HepG2 (cell line): ENCODE results near the gene MAP2K7. TPM values are rescaled to one million over a fixed set of nuclear protein-coding genes. Genes with fewer than 3 reads are reported as not detected.

Source experiments
- ATAC-seq: fragments of 200-7000 bp; cut with Tn5 transposase; 3 replicates; pipeline ENCODE4 v1.9.1; 2020; ENCODE audit warnings: mild to moderate bottlenecking, moderate library complexity
- BruUV-seq: library from RNA; stranded (reverse); fragments of 400-500 nt; replicated peaks from 2 replicates; lab custom pipeline; 2021; lab: Mats Ljungman, UMichigan
- CTCF ChIA-PET: fragments of 300-600 bp; formaldehyde crosslinking; extraction: SDS; loops from one replicate; lab custom pipeline; 2021; ENCODE audit warnings: low total read pairs, inconsistent platforms, low intra/inter-chr PET ratio; lab: Yijun Ruan, JAX
- POLR2A ChIA-PET: fragments of 350-600 bp; sonication (Branson Sonifier 250); formaldehyde crosslinking; loops from one replicate; lab custom pipeline; 2020; ENCODE audit warnings: antibody characterized with exemption, inconsistent platforms; lab: Yijun Ruan, JAX
- DNase-seq: peaks from one replicate; pipeline ENCODE4 v3.0.0-alpha.2; 2015; ENCODE audit warnings: low spot score
- FAIRE-seq: peaks from 3 replicates; lab custom pipeline; 2011; peaks lifted over from hg19 to GRCh38; lab: Jason Lieb, UNC
- H2AFZ ChIP-seq: one replicate; pipeline ENCODE4 v1.6.1; 2011; ENCODE audit warnings: low read length, inconsistent platforms
- H3K27ac ChIP-seq: fragments of 300-600 bp; 3 replicates; pipeline ENCODE4 v1.8.0; 2011; ENCODE audit warnings: mixed run types, mild to moderate bottlenecking, mixed read lengths, low read length, inconsistent platforms; ENCODE audit not compliant: insufficient read depth; ENCODE audit errors: extremely low read length
- H3K27me3 ChIP-seq, 2 experiments: fragments of 200-600 bp in 1 of 2; 2 replicates in 1 of 2; 3 replicates in 1 of 2; pipeline versions ENCODE4 v1.6.0 to v1.8.0; 2011; ENCODE audit warnings: low read length in 2 of 2, mild to moderate bottlenecking in 2 of 2, moderate library complexity in 2 of 2, inconsistent platforms in 1 of 2; ENCODE audit not compliant: insufficient read depth in 2 of 2, control insufficient read depth in 1 of 2
- H3K36me3 ChIP-seq, 2 experiments: fragments of 200-600 bp in 1 of 2; replicated peaks in 1 of 2; 2 replicates in 1 of 2; 3 replicates in 1 of 2; pipeline versions ENCODE4 v1.5.1 to v1.8.0; 2011; ENCODE audit warnings: low read length in 2 of 2, inconsistent platforms in 1 of 2; ENCODE audit not compliant: insufficient read depth in 2 of 2, control insufficient read depth in 1 of 2
- H3K4me1 ChIP-seq: 2 replicates; pipeline ENCODE4 v1.5.1; 2012; ENCODE audit warnings: low read length, inconsistent platforms; ENCODE audit not compliant: insufficient read depth
- H3K4me2 ChIP-seq: 2 replicates; pipeline ENCODE4 v1.6.0; 2011; ENCODE audit warnings: low read depth, low read length, inconsistent platforms
- H3K4me3 ChIP-seq, 3 experiments: fragments of 200-600 bp in 1 of 3; sonication (generic), shearing (Covaris generic) in 1 of 3; replicated peaks in 1 of 3; 2 replicates each; pipeline ENCODE4 v1.5.1; 2011 to 2016; ENCODE audit warnings: low read length in 3 of 3, inconsistent platforms in 2 of 3, low read depth in 2 of 3, mild to moderate bottlenecking in 2 of 3, control low read depth in 1 of 3, mixed read lengths in 1 of 3; ENCODE audit not compliant: insufficient read depth in 1 of 3
- H3K79me2 ChIP-seq: one replicate; pipeline ENCODE4 v1.6.1; 2011; ENCODE audit warnings: low read length, inconsistent platforms; ENCODE audit not compliant: insufficient read depth
- H3K9ac ChIP-seq: 2 replicates; pipeline ENCODE4 v1.6.0; 2011; ENCODE audit warnings: mild to moderate bottlenecking, low read depth, low read length, inconsistent platforms; ENCODE audit not compliant: insufficient read depth
- H3K9me3 ChIP-seq: 2 replicates; pipeline ENCODE4 v1.5.1; 2012; ENCODE audit warnings: mild to moderate bottlenecking, low read length
- H4K20me1 ChIP-seq: 2 replicates; pipeline ENCODE4 v1.6.0; 2011; ENCODE audit warnings: inconsistent platforms, mild to moderate bottlenecking, low read length, moderate library complexity; ENCODE audit not compliant: insufficient read depth
- AGO2 ChIP-seq: fragments of 200-400 bp; formaldehyde crosslinking; optimal IDR thresholded peaks from 2 replicates; pipeline ENCODE3; 2017; ENCODE audit warnings: mild to moderate bottlenecking, low read depth, low read length, moderate library complexity
- CAMTA2 ChIP-seq: sonication (generic); formaldehyde crosslinking; IDR thresholded peaks from 2 replicates; pipeline ENCODE4 v1.4.0; 2020; ENCODE audit warnings: mild to moderate bottlenecking, missing genetic modification reagents, borderline replicate concordance
- CCAR2 ChIP-seq: fragments of 200-400 bp; formaldehyde crosslinking; optimal IDR thresholded peaks from 2 replicates; pipeline ENCODE3; 2018; ENCODE audit warnings: low read depth, mild to moderate bottlenecking, low read length, moderate library complexity
- HNRNPUL1 ChIP-seq: fragments of 200-400 bp; formaldehyde crosslinking; IDR thresholded peaks from 2 replicates; pipeline ENCODE4 v1.6.1; 2017; ENCODE audit warnings: low read depth, mild to moderate bottlenecking, low read length, moderate library complexity
- MAFK ChIP-seq, 2 experiments: IDR thresholded peaks in 1 of 2; conservative IDR thresholded peaks in 1 of 2; 2 replicates each; pipeline ENCODE4 v1.6.1; 2011; ENCODE audit warnings: improper control_type of control experiment in 2 of 2, low read length in 2 of 2
- MEIS2 ChIP-seq: sonication (generic); formaldehyde crosslinking; IDR thresholded peaks from 2 replicates; pipeline ENCODE4 v1.9.0; 2021; ENCODE audit warnings: mild to moderate bottlenecking, missing genetic modification reagents
- RBFOX2 ChIP-seq: fragments of 200-400 bp; formaldehyde crosslinking; IDR thresholded peaks from 2 replicates; pipeline ENCODE4 v1.6.1; 2017; ENCODE audit warnings: low read depth, mild to moderate bottlenecking, low read length
- SMAD1 ChIP-seq: sonication (generic); formaldehyde crosslinking; IDR thresholded peaks from 2 replicates; pipeline ENCODE4 v1.4.0; 2020; ENCODE audit warnings: missing genetic modification reagents, low read depth, mild to moderate bottlenecking, borderline replicate concordance
- SMAD9 ChIP-seq: sonication (generic); formaldehyde crosslinking; IDR thresholded peaks from 2 replicates; pipeline ENCODE4 v1.5.1; 2020; ENCODE audit warnings: mild to moderate bottlenecking, missing genetic modification reagents
- SMARCE1 ChIP-seq: fragments of 450-650 bp; IDR thresholded peaks from 2 replicates; pipeline ENCODE4 v1.6.1; 2017; ENCODE audit warnings: borderline replicate concordance
- SP2 ChIP-seq: sonication (generic); formaldehyde crosslinking; IDR thresholded peaks from 2 replicates; pipeline ENCODE4 v1.5.1; 2020; ENCODE audit warnings: mild to moderate bottlenecking, missing genetic modification reagents
- STAG1 ChIP-seq: sonication (generic); formaldehyde crosslinking; IDR thresholded peaks from 2 replicates; pipeline ENCODE4 v1.4.0; 2020; ENCODE audit warnings: missing genetic modification reagents
- U2AF1 ChIP-seq: fragments of 200-400 bp; formaldehyde crosslinking; optimal IDR thresholded peaks from 2 replicates; pipeline ENCODE3; 2017; ENCODE audit warnings: mild to moderate bottlenecking, low read depth, low read length
- ZNF335 ChIP-seq: sonication (generic); formaldehyde crosslinking; IDR thresholded peaks from 2 replicates; pipeline ENCODE4 v1.4.0; 2020; ENCODE audit warnings: missing genetic modification reagents
- ZNF605 ChIP-seq: sonication (generic); formaldehyde crosslinking; IDR thresholded peaks from 2 replicates; pipeline ENCODE4 v1.8.0; 2022; ENCODE audit warnings: mild to moderate bottlenecking, missing genetic modification reagents
- ZNF800 ChIP-seq: sonication (generic); formaldehyde crosslinking; IDR thresholded peaks from 2 replicates; pipeline ENCODE4 v1.4.0; 2020; ENCODE audit warnings: missing genetic modification reagents
- WGBS: methylation state at CpG from one replicate; pipeline ENCODE4 v1.1.6; 2017; ENCODE audit warnings: low lambda C conversion rate; 5-methylcytosine and 5-hydroxymethylcytosine counted together
- in situ Hi-C: cut with HindIII; loops from 2 replicates; pipeline ENCODE4 v1.10.0; 2017; ENCODE audit warnings: low pct_unique_long_range_greater_than_20kb; ENCODE audit not compliant: extremely low pct_ligation_motif_present
- intact Hi-C: fragments of 100-400 bp; cut with micrococcal nuclease; formaldehyde crosslinking; loops from one replicate; pipeline ENCODE4 v1.10.0; 2022; ENCODE audit not compliant: unreplicated experiment
- polyA plus RNA-seq, 8 experiments: library from polyadenylated mRNA; depleted of rRNA in 3 of 8; stranded (reverse) in 7 of 8; unstranded in 1 of 8; fragments of >200 nt; fragmentation: Illumina TruSeq in 4 of 8; extraction: Trizol in 4 of 8; gene quantifications; 2 replicates each; pipeline versions ENCODE4 v1.2.1 to v1.2.3, GENCODE V29; 2011 to 2016; ENCODE audit warnings: low read depth in 4 of 8, missing spikeins in 1 of 8, mixed read lengths in 1 of 8; ENCODE audit not compliant: insufficient read depth in 1 of 8
- total RNA-seq, 5 experiments: library from RNA; depleted of rRNA; stranded (reverse); fragments of >200 nt; fragmentation: Illumina TruSeq; extraction: Trizol; gene quantifications; 2 replicates each; pipeline ENCODE4 v1.2.3, GENCODE V29; 2016; ENCODE audit warnings: low read depth in 1 of 5
- TF ChIP-seq, protein P1 (sequence below): sonication (generic); formaldehyde crosslinking; IDR thresholded peaks from 2 replicates; pipeline ENCODE4 v1.4.0; 2020; ENCODE audit warnings: mild to moderate bottlenecking, missing genetic modification reagents
- TF ChIP-seq, protein P2 (sequence below): sonication (generic); formaldehyde crosslinking; IDR thresholded peaks from 2 replicates; pipeline ENCODE4 v1.4.0; 2020; ENCODE audit warnings: missing genetic modification reagents, mild to moderate bottlenecking, borderline replicate concordance

Gene MAP2K7
- total and polyA plus RNA-seq, 2 of the 13 experiments (the other 11 are each of a cell fraction or from before 2014, with no cell fraction given): 9.0 to 10.8 TPM

GRCh38 chr19:7930765-7931164, 27.1 kb downstream of the MAP2K7 start (continued):
- TF ChIP-seq ZNF800 (CRISPR knock-in tag) (no peak), SMARCE1 (no peak), SP2 (no peak), U2AF1 (no peak)

- no peak overlapping the region for H3K4me2 ChIP-seq
- intact Hi-C loops: no loop called here
- H3K4me3 ChIP-seq: no peak overlapping the region
- no peak overlapping the region for H3K9ac ChIP-seq
- no TSS peak for BruUV-seq
- POLR2A ChIA-PET: interaction anchor here (4.6 to 5.2 kb wide), 2 partner anchors 12 kb away, joined by 34 to 57 read pairs; partner anchors contain the start of genes SNAPC2 and TIMM44
- WGBS: 95% methylated on average over 27 of the region's 36 CpGs
- no peak overlapping the region for H3K27ac ChIP-seq
- FAIRE-seq (no peak), DNase-seq (no peak), ATAC-seq (no peak)
- in situ Hi-C loops: no loop called here
- CTCF ChIA-PET: no interaction called here
- H3K9me3 ChIP-seq: no peaks in the 10 kb centered on the region
- no peaks in the 10 kb centered on the region for H3K27me3 ChIP-seq
- H3K36me3 ChIP-seq: peaks cover 34 to 58% of the 10 kb centered on the region in 2 experiments; a peak in 4 of 5 replicates
- H4K20me1 ChIP-seq: no peaks in the 10 kb centered on the region
- no peaks in the 10 kb centered on the region for H3K4me1 ChIP-seq
- no peak overlapping the region for H2AFZ ChIP-seq
- no peaks in the 10 kb centered on the region for H3K79me2 ChIP-seq
- TF ChIP-seq, protein P1, sequence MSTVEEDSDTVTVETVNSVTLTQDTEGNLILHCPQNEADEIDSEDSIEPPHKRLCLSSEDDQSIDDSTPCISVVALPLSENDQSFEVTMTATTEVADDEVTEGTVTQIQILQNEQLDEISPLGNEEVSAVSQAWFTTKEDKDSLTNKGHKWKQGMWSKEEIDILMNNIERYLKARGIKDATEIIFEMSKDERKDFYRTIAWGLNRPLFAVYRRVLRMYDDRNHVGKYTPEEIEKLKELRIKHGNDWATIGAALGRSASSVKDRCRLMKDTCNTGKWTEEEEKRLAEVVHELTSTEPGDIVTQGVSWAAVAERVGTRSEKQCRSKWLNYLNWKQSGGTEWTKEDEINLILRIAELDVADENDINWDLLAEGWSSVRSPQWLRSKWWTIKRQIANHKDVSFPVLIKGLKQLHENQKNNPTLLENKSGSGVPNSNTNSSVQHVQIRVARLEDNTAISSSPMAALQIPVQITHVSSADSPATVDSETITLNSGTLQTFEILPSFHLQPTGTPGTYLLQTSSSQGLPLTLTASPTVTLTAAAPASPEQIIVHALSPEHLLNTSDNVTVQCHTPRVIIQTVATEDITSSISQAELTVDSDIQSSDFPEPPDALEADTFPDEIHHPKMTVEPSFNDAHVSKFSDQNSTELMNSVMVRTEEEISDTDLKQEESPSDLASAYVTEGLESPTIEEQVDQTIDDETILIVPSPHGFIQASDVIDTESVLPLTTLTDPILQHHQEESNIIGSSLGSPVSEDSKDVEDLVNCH: no peak
- TF ChIP-seq ZNF605 (CRISPR knock-in tag) (no peak), CAMTA2 (no peak), SMAD9 (CRISPR knock-in tag) (no peak), ZNF335 (CRISPR knock-in tag) (no peak), SMAD1 (CRISPR knock-in tag) (no peak), AGO2 (peak; percentile 17), MAFK (conservative IDR thresholded peaks at IDR 0.05 in 1 of 2, IDR thresholded peaks at IDR 0.05 in 1 of 2; ENCODE audit: low read length in 2 of 2) (no peak), HNRNPUL1 (no peak), CCAR2 (no peak), MEIS2 (CRISPR knock-in tag) (no peak), RBFOX2 (peak; percentile 51), STAG1 (no peak)
- TF ChIP-seq, protein P2, sequence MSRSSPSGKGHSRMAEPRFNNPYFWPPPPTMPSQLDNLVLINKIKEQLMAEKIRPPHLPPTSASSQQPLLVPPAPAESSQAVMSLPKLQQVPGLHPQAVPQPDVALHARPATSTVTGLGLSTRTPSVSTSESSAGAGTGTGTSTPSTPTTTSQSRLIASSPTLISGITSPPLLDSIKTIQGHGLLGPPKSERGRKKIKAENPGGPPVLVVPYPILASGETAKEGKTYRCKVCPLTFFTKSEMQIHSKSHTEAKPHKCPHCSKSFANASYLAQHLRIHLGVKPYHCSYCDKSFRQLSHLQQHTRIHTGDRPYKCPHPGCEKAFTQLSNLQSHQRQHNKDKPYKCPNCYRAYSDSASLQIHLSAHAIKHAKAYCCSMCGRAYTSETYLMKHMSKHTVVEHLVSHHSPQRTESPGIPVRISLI (CRISPR knock-in tag): no peak
Measured at GRCh38 chr19:7931221-7932061, 27.8 kb downstream of the MAP2K7 start.
